HG02884 (cell line): ENCODE data around the gene IFITM5.

Source experiments
- ATAC-seq: cut with Tn5 transposase; IDR thresholded peaks from one replicate; pipeline ENCODE4 v1.9.1; 2021; ENCODE audit warnings: mild to moderate bottlenecking, moderate library complexity; ENCODE audit not compliant: unreplicated experiment

IFITM5 gene

GRCh38 chr11:269146-269890 lies 30.0 kb downstream of the IFITM5 start:
- ATAC-seq: peak; percentile 72

- ATAC-seq: peak; percentile 25
Measured at GRCh38 chr11:268716-269145, 30.6 kb downstream of the IFITM5 start.

DNA sequence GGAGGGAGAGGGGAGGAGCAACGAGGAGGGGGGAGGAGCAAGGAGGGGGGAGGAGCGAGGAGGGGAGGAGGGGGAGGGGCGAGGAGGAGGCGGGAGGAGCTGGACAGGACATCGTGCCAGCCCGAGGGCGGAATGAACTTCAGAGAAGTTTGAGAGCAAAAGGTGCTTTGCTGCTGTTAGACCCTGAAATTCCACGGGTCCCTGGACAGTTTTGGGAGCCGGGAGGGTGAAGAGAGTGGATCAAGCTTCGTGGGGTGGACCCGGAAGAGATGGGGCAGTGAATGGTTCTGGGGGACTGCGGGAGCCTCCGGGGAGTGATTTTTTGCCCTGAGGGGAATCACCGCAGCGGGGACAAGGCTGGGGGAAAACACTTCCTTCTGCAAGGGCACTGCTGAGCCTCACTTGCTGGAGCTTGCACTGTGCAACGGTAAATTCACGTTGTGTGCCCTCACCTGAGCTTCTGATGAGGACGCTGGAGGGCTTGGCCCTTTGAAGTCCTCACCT lies 31.8 kb downstream of the IFITM5 start:
- ATAC-seq: no peak

GRCh38 chr11:266676-267439 lies 32.5 kb downstream of the IFITM5 start:
- no peak for ATAC-seq

- no peak for ATAC-seq
Measured at GRCh38 chr11:261624-262023, 37.7 kb downstream of the IFITM5 start.

DNA sequence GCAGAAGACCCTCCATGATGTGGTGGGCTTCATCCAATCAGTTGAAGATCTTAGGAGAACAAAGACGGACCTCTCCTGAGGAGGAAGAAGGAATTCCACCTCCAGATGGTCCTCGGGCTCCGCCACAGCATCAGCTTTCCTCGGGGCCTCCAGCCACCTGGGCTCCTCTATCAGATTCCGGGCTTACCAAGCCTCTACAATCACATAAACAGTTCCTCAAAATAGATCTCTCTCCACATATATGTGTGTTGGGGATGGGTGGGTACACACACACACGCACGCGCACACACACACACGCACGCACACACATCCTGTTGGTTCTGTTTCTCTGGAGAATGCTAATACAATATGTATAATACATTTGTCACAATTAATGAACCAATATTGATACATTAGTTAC lies 39.9 kb downstream of the IFITM5 start:
- ATAC-seq: no peak

GRCh38 chr11:257766-258493 lies 41.4 kb downstream of the IFITM5 start:
- no peak for ATAC-seq

GRCh38 chr11:256952-257737 lies 42.2 kb downstream of the IFITM5 start:
- no peak for ATAC-seq

GRCh38 chr11:255816-256215 lies 43.5 kb downstream of the IFITM5 start:
- no peak for ATAC-seq

GRCh38 chr11:255176-255575 lies 44.1 kb downstream of the IFITM5 start:
- no peak for ATAC-seq

- ATAC-seq: no peak
Measured at GRCh38 chr11:253886-254270, 45.4 kb downstream of the IFITM5 start.

- no peak for ATAC-seq
Measured at GRCh38 chr11:253160-253885, 46.0 kb downstream of the IFITM5 start.

- no peak for ATAC-seq
Measured at GRCh38 chr11:252666-253065, 46.7 kb downstream of the IFITM5 start.

GRCh38 chr11:251550-251949 lies 47.8 kb downstream of the IFITM5 start:
- ATAC-seq: no peak

GRCh38 chr11:250740-251299 lies 48.5 kb downstream of the IFITM5 start:
- no peak for ATAC-seq

- no peak for ATAC-seq
Measured at GRCh38 chr11:250274-250673, 49.1 kb downstream of the IFITM5 start.

DNA sequence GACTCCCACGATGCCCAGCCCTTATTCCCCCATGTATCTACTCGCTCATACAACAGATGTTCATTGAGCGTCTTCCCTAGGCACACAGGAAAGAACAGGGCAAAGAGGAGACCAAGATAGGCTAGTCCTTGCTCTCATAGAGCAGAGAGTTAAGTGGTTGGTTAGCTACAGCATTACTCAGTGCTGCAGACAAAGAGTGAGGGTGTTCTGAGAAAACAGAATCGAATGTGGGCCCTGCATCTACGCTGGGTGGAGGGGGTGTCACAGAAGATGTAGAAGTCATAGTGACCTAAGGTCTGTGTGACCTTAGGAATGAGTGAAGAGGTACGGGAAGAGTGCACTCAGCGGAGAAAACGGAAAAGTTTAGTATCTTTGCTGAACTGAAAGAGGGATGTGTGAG lies 50.3 kb downstream of the IFITM5 start:
- no peak for ATAC-seq
